AG09319 (cell line): ENCODE results near the gene PDIA2.
"Not testable (repeated sequence)": the region's sequence is repeated elsewhere in the genome, so short reads cannot be mapped to it uniquely, and the experiment has no call there.

ENCODE experiments used
- DNase-seq: peaks from one replicate; pipeline ENCODE4 v3.0.0-alpha.2; 2010; ENCODE audit warnings: low read depth; ENCODE audit errors: extremely low read depth
- CTCF ChIP-seq: IDR thresholded peaks from 2 replicates; pipeline ENCODE4 v1.5.1; 2011; ENCODE audit warnings: low read depth, mild to moderate bottlenecking, inconsistent platforms, low read length, moderate library complexity

The PDIA2 gene

GRCh38 chr16:264440-264951 is 18.5 kb upstream of the PDIA2 start:
- TF ChIP-seq CTCF: no peak
- DNase-seq: no peak

DNA sequence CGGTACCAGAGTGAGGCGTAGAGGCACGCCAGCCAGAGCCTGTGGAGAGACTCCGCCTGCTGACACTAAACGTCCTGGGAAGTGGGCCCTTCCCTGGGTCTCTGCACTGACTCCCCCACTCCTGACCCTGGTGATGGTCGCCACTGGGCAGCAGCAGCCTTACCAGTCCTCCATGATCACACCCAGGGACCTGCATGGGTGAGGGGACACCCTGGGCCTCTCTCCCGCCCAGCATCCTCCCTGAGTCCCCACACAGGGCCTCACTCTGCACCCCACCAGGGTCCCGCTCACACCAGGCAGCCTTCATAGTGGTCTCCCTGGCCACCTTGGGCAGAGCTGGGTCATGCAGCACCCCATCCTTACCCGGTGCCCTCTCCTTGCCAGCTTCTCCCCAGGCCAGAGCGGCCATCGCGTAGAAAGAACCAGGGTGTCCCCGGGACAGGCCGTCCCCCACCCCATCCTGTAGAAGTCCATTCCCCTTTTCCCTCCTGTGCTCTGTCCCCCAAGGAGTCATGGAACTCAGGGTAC is 17.9 kb upstream of the PDIA2 start:
- no peak for TF ChIP-seq CTCF
- no peak for DNase-seq

GRCh38 chr16:265711-266110 is 17.3 kb upstream of the PDIA2 start:
- no peak for TF ChIP-seq CTCF
- no peak for DNase-seq

DNA sequence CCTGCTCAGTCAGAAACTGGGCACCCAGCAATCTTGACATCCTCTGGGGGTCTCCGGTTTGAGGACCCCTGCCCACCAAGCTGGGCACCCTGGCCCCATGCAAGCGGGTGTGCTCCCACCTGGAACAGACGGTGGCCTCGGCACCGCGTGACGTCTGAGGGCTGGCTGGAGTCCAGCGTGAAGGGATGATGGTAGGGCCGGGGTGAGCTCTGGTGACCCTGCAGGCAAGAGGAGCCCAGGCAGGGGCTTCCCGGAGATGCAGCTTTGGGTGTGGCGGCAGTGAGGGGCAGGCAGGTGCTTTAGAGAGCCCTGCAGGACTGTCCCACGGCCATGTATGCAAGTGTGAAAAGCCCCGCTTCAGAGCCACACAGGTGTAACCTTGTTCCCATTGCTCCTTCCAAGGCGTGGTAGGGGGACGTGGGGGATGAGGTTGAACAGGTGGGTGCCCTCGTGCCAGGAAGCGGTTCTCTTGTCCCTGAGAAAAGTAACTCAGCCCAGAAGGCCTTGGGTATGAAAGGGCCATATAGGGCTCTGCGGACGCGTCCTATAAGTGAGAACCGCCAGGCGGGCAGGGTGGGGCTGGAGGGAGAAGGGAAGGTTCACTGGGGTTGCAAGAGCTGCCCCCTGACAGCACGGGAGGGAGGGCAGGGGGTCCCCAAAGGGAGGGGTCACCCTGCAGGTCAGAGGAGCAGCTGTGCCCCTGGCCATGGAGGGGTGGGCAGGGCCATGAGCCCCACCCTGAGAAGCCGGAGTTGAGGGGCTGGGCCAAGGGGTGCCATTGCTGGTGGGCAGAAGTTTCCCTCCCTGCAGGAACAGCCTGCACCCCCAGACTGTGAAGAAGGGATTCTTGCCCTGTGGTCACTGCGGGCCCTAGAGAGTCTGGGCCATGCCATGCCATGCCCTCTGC is 16.5 kb upstream of the PDIA2 start:
- DNase-seq: no peak
- no peak for TF ChIP-seq CTCF

DNA sequence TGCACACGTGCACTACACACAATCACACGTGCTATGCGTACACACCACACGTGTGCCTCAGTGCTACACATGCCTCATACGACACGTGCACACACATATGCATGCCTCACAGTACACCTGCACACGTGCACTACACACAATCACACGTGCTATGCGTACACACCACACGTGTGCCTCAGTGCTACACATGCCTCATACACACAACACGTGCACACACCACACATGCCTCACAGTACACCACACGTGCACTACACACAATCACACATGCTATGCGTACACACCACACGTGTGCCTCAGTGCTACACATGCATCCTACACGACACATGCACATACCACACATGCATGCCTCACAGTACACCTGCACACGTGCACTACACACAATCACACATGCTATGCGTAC is 15.4 kb upstream of the PDIA2 start:
- DNase-seq: not testable (repeated sequence)

- TF ChIP-seq CTCF: no peak
- no peak for DNase-seq
Measured at GRCh38 chr16:268141-269053, 14.6 kb upstream of the PDIA2 start.

- TF ChIP-seq CTCF: no peak
- no peak for DNase-seq
Measured at GRCh38 chr16:269061-269796, 13.7 kb upstream of the PDIA2 start.
